AG09319 (cell line): ENCODE data around the gene CCNQ.

ENCODE experiments used
- DNase-seq: peaks from one replicate; pipeline ENCODE4 v3.0.0-alpha.2; 2010; ENCODE audit warnings: low read depth; ENCODE audit errors: extremely low read depth
- CTCF ChIP-seq: IDR thresholded peaks from 2 replicates; pipeline ENCODE4 v1.5.1; 2011; ENCODE audit warnings: low read depth, mild to moderate bottlenecking, inconsistent platforms, low read length, moderate library complexity

Gene CCNQ

DNA sequence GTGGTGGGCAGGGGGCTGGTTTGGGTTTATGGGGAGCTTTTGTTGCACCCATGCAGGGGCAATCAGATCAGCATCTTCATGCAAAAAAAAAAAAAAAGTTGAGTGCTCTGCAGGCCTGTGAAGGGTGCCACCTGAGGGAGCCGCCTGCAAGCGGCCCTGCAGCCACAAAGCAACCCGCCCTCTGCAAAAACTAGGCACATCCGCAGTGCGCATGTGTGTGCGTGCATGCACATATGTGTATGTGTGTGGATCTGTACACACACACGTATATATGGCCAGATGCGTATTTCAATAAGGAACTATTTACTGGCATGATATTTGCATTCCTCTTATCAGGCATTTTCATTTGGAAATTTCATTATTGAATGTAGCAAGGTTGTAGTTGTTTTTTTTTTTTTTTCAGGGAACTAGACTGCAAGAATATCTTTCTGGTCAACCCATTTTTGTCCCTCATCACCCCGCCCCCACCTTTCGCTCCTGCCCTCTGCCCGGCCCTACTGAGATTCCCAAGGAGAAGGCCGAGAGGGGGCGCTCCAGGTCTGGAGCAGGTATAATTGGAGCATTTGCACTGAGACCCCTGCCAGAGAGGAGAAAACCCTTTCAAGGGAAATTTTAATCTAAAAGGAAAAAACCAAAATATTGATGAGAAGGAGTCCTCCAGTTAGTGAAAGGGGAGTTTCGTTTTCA, 18.1 kb downstream of the CCNQ start:
- TF ChIP-seq CTCF, result no peak
- DNase-seq, result no peak

- no peak for DNase-seq
Measured at GRCh38 chrX:153578889-153579288, 20.1 kb downstream of the CCNQ start.

GRCh38 chrX:153578200-153578835, 20.6 kb downstream of the CCNQ start:
- DNase-seq, result no peak
- TF ChIP-seq CTCF, result no peak

More at GRCh38 chrX:153578889-153579288, 20.1 kb downstream of the CCNQ start:
- no peak for TF ChIP-seq CTCF

- no peak for DNase-seq
- no peak for TF ChIP-seq CTCF
Measured at GRCh38 chrX:153576961-153577360, 22.0 kb downstream of the CCNQ start.

- no peak for DNase-seq
- TF ChIP-seq CTCF, result no peak
Measured at GRCh38 chrX:153576239-153576870, 22.6 kb downstream of the CCNQ start.

GRCh38 chrX:153573984-153574383, 25.0 kb downstream of the CCNQ start:
- DNase-seq, result no peak
- TF ChIP-seq CTCF, result no peak

DNA sequence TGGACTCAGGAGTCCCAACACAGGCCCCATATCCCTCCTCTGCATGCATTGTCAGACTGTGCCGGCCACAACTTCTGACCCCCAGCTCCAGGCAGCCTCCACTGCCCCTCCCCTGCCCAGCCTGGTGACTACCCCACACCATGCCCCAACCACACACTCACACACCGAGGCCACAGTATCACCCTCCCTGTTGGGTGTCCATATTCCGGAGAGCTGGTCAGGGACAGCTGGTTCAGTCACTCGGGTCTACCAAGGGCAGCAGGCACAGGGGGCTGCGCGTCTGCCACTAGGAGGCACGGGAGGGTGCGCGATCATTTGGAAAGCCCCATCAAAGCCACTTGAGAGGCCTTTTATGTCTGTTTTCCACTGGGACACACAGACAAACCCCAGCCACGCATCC, 26.3 kb downstream of the CCNQ start:
- no peak for TF ChIP-seq CTCF
- no peak for DNase-seq
